ENCODE data around the gene NRG2.

NRG2 gene

DNA sequence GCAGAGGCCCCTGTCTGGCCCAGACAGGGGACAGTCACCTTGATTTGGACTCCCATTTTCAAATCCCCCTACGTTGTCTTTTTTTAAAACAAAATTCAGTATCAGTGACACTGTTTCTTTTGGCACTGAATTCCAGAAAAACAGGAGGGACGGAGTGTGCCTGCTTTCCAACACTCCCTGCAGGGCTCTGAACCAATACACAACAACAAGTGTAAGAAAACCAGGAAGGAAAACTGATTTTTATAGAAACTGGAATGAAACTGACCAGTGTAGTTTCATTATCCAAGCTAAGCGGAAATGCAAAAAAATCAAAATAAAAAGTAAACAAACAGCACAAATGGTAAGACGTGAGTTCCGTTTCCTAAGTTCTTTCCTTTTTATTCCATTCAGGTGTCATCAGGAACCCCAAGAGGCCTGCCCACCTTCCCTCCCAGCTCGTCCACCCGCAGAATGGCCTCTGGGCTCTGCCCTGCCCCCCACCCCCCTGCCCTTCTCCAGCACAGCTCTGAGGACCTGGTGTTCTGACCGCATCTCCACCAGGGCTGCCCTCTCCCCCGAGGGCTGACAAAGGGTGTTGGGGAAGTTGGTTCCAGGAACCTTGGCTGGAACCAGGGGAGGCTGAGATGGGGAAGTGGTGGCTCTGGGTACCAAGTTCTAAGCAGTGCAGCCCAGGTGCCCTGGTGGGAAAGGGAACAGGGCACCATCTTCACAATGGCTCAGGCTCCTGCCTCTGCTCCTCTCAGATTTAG is 173.9 kb downstream of the NRG2 start:
- DNase-seq (ENCODE audit: low read depth) = peak; percentile 33
- H3K4me3 ChIP-seq (ENCODE audit: low read depth, low read length) = peak overlapping the region; percentile 16
- TF ChIP-seq, protein P1, sequence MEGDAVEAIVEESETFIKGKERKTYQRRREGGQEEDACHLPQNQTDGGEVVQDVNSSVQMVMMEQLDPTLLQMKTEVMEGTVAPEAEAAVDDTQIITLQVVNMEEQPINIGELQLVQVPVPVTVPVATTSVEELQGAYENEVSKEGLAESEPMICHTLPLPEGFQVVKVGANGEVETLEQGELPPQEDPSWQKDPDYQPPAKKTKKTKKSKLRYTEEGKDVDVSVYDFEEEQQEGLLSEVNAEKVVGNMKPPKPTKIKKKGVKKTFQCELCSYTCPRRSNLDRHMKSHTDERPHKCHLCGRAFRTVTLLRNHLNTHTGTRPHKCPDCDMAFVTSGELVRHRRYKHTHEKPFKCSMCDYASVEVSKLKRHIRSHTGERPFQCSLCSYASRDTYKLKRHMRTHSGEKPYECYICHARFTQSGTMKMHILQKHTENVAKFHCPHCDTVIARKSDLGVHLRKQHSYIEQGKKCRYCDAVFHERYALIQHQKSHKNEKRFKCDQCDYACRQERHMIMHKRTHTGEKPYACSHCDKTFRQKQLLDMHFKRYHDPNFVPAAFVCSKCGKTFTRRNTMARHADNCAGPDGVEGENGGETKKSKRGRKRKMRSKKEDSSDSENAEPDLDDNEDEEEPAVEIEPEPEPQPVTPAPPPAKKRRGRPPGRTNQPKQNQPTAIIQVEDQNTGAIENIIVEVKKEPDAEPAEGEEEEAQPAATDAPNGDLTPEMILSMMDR (IDR thresholded peaks at IDR 0.05; ENCODE audit: control insufficient read depth, extremely low read depth, insufficient read depth) = no peak

DNA sequence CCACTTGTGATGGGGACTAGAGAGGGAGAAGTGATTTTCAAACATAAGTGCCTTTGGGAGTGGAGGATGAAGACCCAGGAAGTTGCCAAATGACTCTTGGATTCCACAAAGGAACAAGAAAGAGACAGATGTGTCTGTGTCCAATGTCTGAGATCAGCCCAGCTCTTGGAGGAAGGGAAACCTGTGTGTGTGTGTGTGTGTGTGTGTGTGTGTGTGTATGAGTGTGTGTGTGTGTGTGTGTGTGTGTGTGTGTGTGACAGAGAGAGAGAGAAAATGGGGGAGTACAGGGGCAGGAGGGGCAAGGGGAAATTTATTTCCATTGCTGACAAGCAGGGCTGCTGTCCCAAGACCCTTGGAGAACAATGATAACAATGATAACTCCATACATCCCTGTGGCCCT is 175.5 kb downstream of the NRG2 start:
- H3K4me3 ChIP-seq (ENCODE audit: low read depth, low read length) = no peak overlapping the region
- DNase-seq (ENCODE audit: low read depth) = no peak
- TF ChIP-seq, protein P1 (IDR thresholded peaks at IDR 0.05; ENCODE audit: control insufficient read depth, extremely low read depth, insufficient read depth) = no peak

- DNase-seq (ENCODE audit: low read depth) = no peak
- TF ChIP-seq, protein P1 (IDR thresholded peaks at IDR 0.05; ENCODE audit: control insufficient read depth, extremely low read depth, insufficient read depth) = no peak
- no peak overlapping the region for H3K4me3 ChIP-seq (ENCODE audit: low read depth, low read length)
These were observed 176.0 kb downstream of the NRG2 start for GRCh38 chr5:139867109-139867508.

- no peak for DNase-seq (ENCODE audit: low read depth)
- TF ChIP-seq, protein P1 (IDR thresholded peaks at IDR 0.05; ENCODE audit: control insufficient read depth, extremely low read depth, insufficient read depth) = no peak
- H3K4me3 ChIP-seq (ENCODE audit: low read depth, low read length) = no peak overlapping the region
These were observed 178.2 kb downstream of the NRG2 start for GRCh38 chr5:139864716-139865483.

GRCh38 chr5:139863855-139864558 is 179.1 kb downstream of the NRG2 start:
- no peak for DNase-seq (ENCODE audit: low read depth)
- TF ChIP-seq, protein P1 (IDR thresholded peaks at IDR 0.05; ENCODE audit: control insufficient read depth, extremely low read depth, insufficient read depth) = peak; percentile 78
- no peak overlapping the region for H3K4me3 ChIP-seq (ENCODE audit: low read depth, low read length)

DNA sequence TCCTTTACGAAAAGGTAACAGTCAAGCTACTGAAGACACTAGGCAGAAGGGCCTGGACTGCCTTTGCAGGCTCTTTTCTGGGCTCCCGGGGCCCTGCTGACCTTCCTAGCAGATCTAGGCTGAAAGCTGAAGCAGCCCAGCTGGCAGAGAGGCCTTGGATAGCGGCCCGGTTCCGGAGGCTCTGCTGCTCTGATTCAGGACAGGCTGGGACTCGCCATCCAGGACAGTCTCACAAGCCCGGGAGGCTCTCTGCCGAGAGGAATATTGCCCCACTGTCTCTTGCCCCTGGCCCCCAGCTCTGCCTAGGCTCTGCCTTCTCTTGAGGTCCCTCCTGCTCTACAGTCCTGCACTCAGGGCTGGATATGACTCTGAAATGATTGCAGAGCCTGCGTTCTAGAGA is 179.7 kb downstream of the NRG2 start:
- H3K4me3 ChIP-seq (ENCODE audit: low read depth, low read length) = no peak overlapping the region
- DNase-seq (ENCODE audit: low read depth) = no peak
- TF ChIP-seq, protein P1 (IDR thresholded peaks at IDR 0.05; ENCODE audit: control insufficient read depth, extremely low read depth, insufficient read depth) = no peak
